HG03457 (cell line): ENCODE results near the gene SON.
A peak's percentile ranks its signal among the peaks of the same experiment; 100 is the strongest.

Experiments used
- ATAC-seq: cut with Tn5 transposase; IDR thresholded peaks from one replicate; pipeline ENCODE4 v1.9.1; 2021; ENCODE audit warnings: moderate number of reproducible peaks; ENCODE audit not compliant: unreplicated experiment

SON gene

DNA sequence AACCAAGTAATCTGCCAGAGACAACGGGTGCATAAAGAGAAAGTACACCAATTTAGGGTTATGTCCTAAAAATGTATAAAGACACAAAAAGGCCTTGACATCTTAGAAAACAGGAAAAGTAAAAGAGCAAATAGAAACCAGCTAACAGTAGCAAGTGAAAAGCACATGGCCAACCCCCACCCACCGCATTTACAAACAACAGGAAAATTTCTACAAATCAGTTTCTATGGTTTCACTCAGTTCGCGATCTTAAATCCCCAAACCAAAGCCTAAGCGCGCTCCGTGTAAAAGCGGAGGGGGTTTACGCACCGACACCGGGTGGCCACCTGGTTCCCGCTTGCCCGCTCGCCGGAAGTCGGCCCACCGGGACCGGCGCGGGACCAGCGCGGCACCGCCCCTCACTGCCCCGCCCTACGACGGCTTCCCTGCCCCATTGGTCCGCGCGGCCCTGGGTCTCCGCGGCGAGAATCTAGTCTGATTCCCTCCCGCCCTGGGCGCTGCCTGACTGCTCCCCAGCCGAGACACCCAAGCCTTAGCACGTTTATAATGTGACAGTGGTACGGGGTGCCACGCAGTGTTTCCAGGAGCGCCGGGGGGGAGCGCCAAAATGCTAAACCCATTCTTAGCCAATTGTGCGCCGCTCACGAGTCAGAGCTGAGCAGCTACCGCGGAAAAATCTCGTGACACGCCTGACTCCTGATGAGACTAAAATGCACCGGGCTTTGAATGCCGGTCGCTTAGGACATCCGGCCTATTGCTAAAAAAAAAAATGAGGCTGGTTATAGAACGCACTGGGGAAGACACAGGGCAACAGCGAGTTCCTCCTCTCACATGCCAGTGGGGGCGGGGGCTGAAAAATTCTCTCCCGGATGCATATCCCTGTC lies 840 bp upstream of the SON start, which contains the start of gene GART:
TSS of gene GART (minus strand) at position 362 of the 884 bp plus-strand sequence. CDS start 2,802 bp downstream, outside the sequence.
- ATAC-seq = peak; percentile 32

DNA sequence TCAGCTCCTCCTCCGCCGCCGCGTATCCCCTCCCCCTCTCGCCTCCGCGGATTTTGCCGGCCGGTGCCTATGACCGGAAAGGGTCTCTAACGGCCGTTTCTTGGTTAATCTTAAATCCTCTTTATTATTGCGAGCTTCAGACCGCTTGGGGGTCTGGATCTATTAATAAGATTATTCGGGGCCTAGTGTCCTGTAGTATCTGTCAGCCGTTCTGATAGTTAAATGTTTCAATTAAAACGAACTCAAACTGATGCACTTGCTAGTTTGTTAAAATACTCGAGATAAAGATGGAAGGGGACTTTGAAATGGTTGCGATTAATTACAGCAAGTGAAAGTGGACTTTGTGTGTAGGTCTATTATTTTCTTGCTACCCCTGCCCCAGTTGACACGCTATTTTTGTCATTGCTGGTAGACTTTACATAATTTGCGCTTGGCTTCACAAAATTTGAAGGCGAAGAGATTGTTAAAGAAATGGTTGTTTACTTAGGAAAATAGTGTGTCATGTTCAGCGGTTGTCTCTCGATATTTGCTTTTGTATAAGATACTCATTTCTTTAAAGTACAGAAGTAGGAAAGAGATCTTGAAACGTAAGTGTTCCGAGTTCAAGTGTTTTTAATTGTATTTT lies 779 bp downstream of the SON start:
- ATAC-seq = peak; percentile 10

DNA sequence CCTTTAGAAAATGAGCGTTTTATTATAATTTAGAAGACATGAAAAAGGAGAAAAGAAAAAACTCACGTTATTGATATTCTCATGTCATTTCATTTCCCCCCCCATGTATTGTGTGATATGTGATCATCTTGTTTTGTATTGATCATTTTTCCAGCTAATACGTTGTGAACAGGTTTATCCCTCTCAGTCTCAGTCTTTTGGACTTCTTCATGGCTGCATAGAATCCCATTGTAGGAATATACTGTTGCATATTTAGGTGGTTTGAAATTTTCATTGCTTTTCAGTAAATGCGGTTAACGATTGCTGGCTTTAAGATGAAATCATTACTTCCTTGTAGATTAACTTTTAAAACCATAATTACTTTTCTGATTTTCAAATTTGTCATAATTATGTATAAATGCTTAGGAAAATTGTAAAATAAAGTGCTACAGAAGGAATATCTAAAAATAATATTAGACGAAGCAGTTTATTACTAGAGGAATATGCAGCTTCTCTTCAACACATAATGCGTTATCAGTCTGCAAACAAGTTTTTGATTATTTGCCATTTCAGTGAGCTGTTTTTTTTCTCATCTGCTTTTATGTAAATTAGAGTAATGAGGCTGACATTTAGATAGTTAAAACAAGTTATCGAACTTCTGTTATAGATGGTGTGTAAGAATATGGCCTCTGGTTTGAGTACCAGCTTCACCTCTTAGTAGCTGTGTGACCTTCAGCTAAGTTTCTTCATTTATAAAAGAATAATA lies 1.8 kb downstream of the SON start:
- no peak for ATAC-seq

DNA sequence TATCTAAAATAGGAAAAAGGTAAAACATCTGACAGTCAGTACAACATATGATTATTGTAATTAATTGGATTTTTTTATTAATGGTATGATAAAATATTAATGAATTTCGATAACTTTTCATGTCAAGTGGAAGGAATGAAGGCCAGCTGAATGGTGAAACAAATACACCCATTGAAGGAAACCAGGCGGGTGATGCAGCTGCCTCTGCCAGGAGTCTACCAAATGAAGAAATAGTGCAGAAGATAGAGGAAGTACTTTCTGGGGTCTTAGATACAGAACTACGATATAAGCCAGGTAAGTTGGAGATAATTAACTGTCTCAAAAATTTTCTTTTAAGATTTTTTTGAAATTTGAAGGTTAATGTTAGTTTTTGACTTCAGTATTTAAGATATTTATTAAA lies 3.2 kb downstream of the SON start:
- ATAC-seq = no peak

DNA sequence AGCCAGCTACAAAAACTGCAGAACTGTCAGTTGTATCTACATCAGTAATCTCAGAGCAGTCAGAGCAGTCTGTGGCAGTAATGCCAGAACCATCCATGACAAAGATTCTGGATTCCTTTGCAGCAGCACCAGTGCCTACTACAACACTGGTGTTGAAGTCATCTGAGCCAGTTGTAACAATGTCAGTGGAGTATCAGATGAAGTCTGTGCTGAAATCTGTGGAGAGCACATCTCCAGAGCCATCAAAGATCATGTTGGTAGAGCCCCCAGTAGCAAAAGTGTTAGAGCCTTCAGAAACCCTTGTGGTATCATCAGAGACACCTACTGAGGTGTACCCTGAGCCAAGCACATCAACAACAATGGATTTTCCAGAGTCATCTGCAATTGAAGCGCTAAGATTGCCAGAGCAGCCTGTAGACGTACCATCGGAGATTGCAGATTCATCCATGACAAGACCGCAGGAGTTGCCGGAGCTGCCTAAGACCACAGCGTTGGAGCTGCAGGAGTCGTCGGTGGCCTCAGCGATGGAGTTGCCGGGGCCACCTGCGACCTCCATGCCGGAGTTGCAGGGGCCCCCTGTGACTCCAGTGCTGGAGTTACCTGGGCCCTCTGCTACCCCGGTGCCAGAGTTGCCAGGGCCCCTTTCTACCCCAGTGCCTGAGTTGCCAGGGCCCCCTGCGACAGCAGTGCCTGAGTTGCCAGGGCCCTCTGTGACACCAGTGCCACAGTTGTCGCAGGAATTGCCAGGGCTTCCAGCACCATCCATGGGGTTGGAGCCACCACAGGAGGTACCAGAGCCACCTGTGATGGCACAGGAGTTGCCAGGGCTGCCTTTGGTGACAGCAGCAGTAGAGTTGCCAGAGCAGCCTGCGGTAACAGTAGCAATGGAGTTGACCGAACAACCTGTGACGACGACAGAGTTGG lies 7.3 kb downstream of the SON start:
- no peak for ATAC-seq

DNA sequence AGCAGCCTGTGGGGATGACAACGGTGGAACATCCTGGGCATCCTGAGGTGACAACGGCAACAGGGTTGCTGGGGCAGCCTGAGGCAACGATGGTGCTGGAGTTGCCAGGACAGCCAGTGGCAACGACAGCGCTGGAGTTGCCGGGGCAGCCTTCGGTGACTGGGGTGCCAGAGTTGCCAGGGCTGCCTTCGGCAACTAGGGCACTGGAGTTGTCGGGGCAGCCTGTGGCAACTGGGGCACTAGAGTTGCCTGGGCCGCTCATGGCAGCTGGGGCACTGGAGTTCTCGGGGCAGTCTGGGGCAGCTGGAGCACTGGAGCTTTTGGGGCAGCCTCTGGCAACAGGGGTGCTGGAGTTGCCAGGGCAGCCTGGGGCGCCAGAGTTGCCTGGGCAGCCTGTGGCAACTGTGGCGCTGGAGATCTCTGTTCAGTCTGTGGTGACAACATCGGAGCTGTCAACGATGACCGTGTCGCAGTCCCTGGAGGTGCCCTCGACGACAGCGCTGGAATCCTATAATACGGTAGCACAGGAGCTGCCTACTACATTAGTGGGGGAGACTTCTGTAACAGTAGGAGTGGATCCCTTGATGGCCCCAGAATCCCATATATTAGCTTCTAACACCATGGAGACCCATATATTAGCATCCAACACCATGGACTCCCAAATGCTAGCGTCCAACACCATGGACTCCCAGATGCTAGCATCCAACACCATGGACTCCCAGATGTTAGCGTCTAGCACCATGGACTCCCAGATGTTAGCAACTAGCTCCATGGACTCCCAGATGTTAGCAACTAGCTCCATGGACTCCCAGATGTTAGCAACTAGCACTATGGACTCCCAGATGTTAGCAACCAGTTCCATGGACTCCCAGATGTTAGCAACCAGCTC lies 8.2 kb downstream of the SON start:
- ATAC-seq = no peak

DNA sequence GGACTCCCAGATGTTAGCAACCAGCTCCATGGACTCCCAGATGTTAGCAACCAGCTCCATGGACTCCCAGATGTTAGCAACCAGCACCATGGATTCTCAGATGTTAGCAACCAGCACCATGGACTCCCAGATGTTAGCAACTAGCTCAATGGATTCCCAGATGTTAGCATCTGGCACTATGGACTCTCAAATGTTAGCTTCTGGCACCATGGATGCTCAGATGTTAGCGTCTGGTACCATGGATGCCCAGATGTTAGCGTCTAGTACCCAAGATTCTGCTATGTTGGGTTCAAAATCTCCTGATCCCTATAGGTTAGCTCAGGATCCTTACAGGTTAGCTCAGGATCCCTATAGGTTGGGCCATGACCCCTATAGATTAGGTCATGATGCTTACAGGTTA lies 8.8 kb downstream of the SON start:
- ATAC-seq = no peak

DNA sequence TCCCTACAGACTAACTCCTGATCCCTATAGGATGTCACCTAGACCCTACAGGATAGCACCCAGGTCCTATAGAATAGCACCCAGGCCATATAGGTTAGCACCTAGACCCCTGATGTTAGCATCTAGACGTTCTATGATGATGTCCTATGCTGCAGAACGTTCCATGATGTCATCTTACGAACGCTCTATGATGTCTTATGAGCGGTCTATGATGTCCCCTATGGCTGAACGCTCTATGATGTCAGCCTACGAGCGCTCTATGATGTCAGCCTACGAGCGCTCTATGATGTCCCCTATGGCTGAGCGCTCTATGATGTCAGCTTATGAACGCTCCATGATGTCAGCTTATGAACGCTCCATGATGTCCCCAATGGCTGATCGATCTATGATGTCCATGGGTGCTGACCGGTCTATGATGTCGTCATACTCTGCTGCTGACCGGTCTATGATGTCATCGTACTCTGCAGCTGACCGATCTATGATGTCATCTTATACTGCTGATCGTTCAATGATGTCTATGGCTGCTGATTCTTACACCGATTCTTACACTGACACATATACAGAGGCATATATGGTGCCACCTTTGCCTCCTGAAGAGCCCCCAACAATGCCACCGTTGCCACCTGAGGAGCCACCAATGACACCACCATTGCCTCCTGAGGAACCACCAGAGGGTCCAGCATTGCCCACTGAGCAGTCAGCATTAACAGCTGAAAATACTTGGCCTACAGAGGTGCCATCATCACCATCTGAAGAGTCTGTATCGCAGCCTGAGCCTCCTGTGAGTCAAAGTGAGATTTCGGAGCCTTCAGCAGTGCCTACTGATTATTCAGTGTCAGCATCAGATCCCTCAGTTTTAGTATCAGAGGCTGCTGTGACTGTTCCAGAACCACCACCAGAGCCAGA lies 9.5 kb downstream of the SON start:
- ATAC-seq = no peak

DNA sequence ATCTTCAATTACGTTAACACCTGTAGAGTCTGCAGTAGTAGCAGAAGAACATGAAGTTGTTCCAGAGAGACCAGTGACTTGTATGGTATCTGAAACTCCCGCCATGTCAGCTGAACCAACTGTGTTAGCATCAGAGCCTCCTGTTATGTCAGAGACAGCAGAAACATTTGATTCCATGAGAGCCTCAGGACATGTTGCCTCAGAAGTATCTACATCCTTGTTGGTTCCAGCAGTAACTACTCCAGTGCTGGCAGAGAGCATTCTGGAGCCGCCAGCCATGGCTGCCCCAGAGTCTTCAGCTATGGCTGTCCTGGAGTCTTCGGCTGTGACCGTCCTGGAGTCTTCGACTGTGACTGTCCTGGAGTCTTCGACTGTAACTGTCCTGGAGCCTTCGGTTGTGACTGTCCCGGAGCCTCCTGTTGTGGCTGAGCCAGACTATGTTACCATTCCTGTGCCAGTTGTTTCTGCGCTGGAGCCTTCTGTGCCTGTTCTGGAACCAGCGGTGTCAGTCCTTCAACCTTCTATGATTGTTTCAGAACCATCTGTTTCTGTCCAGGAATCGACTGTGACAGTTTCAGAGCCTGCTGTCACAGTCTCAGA lies 10.3 kb downstream of the SON start:
- ATAC-seq = no peak

DNA sequence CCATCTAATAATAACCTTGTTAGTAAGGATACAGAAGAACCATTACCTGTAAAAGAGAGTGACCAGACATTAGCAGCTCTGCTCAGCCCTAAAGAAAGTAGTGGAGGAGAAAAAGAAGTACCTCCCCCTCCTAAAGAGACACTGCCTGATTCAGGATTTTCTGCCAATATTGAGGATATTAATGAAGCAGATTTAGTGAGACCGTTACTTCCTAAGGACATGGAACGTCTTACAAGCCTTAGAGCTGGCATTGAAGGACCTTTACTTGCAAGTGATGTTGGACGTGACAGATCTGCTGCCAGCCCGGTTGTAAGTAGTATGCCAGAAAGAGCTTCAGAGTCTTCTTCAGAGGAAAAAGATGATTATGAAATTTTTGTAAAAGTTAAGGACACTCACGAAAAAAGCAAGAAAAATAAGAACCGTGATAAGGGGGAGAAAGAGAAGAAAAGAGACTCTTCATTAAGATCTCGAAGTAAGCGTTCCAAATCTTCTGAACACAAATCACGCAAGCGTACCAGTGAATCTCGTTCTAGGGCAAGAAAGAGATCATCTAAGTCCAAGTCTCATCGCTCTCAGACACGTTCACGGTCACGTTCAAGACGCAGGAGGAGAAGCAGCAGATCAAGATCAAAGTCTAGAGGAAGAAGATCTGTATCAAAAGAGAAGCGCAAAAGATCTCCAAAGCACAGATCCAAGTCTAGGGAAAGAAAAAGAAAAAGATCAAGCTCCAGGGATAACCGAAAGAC lies 11.6 kb downstream of the SON start:
- no peak for ATAC-seq

DNA sequence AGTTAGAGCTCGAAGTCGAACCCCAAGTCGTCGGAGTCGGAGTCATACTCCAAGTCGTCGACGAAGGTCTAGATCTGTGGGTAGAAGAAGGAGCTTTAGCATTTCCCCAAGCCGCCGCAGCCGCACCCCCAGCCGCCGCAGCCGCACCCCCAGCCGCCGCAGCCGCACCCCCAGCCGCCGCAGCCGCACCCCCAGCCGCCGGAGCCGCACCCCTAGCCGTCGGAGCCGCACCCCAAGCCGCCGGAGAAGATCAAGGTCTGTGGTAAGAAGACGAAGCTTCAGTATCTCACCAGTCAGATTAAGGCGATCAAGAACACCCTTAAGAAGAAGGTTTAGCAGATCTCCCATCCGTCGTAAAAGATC lies 12.1 kb downstream of the SON start:
- ATAC-seq = no peak

DNA sequence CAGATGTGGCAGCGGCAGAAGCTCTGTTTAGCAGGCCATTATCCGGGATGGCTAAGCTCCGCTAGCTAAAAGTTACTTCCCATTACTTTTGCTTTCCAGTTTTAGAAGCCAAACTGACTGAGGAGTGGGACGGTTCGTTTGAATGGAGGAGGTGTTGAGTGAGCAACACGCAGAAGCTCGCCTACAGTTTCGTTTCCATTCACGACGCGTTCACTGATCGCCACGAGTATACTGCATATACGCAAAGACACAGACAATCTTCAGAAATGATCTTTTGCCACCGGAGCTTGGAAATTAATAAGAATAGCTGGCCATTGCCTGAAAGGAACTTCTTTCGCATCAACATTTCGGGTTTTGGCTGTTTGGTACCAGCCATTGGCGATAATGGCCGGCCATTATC lies 14.6 kb downstream of the SON start:
- no peak for ATAC-seq

DNA sequence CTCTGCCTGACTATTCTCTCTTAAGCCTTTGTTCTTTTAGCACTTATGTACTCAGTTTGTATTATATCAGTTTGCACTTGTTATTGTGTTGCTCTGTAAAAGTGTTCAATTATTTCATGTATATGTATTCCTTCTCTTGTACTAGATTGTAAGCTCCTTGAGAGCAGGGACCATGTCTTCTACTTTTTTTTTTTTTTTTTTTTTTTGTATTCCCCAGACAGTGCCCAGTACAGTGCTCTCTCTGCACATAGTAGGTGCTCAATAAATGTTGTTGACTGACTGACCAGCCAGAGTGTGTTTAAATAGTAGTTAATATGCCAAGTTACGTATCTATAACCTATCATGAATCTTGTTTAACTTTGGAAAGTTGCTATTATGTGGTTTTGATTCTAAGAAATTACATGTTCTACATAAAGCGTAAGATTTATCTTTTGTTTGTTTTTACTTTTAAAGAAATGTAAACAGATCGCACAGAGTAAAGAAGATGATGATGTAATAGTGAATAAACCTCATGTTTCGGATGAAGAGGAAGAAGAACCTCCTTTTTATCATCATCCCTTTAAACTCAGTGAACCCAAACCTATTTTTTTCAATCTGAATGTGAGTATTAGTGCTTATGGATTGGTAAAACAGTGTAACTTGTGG lies 16.1 kb downstream of the SON start:
- no peak for ATAC-seq

DNA sequence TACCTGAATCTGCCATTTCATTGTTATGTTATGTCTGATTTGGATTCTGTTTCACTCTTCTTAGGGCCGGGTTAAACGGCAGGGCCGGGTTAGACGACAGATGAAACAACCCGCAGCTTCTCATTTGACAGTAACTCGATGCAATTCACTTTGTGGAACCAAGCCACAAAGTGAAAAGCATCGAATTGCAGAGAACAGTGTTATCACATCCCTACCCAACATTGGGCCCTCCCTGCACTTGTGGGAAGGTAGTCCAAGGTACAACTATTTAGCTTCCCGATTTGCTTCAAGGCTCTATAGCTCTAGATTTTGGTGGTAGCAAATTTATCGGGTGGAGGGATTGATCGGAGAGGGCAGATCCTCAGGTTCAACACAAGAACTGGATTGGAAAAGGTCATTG lies 17.0 kb downstream of the SON start:
- no peak for ATAC-seq

DNA sequence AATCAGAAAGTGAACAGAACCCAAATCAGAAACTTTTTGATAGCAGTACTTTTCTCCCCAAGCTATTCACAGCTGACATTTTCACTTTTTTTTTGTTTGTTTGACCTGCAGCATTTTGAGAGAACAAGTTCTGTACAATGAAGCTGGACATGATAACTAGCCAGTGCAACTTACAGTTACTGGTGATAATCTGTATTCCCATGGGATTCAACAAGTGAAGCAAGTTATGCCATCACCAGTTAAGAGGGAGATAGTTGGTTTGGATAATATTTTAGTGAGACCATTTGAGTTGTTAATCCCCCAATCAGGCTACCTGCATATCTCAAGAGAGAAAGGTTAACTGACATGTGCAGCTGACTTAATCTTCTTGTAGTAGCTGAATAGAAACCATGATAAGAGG lies 18.1 kb downstream of the SON start:
- ATAC-seq = no peak

DNA sequence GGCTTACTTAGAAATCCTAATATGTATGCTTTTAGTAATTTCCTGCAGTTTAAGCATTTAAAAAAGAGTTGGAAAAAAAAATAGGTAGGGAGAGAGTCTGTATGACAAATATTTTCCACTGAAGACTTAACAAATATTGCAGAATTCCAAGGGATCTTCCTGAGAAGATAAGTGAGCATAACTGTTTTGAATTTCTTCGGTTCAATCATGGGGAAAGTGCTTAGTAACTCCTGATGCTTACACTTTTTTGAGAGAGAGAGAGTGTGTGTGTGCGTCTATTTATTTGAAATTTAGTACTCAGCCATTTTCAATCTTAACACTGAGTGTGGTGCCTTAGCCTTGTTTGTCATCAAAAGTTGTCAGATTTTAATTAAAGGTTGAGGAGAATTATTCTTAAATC lies 18.5 kb downstream of the SON start:
- ATAC-seq = no peak

DNA sequence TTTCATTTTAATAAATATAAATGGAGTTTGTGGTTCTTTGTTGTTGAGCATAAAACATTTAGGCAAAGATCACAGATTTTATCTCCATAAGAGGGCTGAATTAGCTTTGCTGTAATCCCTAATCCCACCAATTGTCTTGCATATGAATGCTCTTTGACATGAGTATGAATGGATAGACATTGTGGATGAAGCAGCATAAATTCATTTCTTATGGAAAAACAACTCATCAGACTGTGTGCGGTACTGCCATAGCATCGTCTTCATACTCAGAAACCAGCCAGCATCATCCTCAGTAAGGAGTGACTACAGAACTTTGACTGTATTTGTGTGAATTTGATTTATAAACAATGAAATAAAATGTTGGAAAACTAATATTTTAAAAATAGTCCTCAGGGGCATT lies 19.6 kb downstream of the SON start:
- no peak for ATAC-seq
